T-helper 9 cell (primary cell): Measurements from ENCODE around the gene TMEM204.

Source experiments
- DNase-seq: peaks from one replicate; pipeline ENCODE4 v3.0.0-alpha.2; 2020

The TMEM204 gene

GRCh38 chr16:1601031-1601430, 67.6 kb downstream of the TMEM204 start:
- DNase-seq: no peak

GRCh38 chr16:1601489-1601888, 68.0 kb downstream of the TMEM204 start:
- no peak for DNase-seq

GRCh38 chr16:1602285-1602684, 68.8 kb downstream of the TMEM204 start:
- DNase-seq: no peak
